SK-N-SH (cell line): ENCODE data around the gene DGCR8. TPM values are rescaled to one million over a fixed set of nuclear protein-coding genes. Genes with fewer than 3 reads are reported as not detected.

Experiments used
- CTCF ChIA-PET: fragments of 300-600, 350-600 bp; formaldehyde crosslinking; extraction: SDS; loops from one replicate; lab custom pipeline; 2021; lab: Yijun Ruan, JAX
- POLR2A ChIA-PET: fragments of 350-600 bp; sonication (Branson Sonifier 250); formaldehyde crosslinking; extraction: SDS; loops from one replicate; lab custom pipeline; 2020; ENCODE audit warnings: antibody characterized with exemption, inconsistent platforms; lab: Yijun Ruan, JAX
- DNase-seq: peaks from one replicate; pipeline ENCODE4 v3.0.0; 2012
- H2AFZ ChIP-seq: fragments of 200-600 bp; sonication (generic); 2 replicates; pipeline ENCODE4 v1.8.1; 2016; ENCODE audit warnings: antibody characterized with exemption, mild to moderate bottlenecking, low read depth
- H3F3A ChIP-seq: fragments of 200-600 bp; sonication (generic); replicated peaks from 2 replicates; pipeline ENCODE3; 2016; ENCODE audit warnings: antibody characterized with exemption, mild to moderate bottlenecking; ENCODE audit not compliant: insufficient read depth
- H3K27ac ChIP-seq, 2 experiments: fragments of 200-500 bp in 1 of 2; fragments of 200-600 bp in 1 of 2; sonication (Bioruptor generic) in 1 of 2; sonication (generic), shearing (Covaris generic) in 1 of 2; 2 replicates each; pipeline versions ENCODE4 v1.5.1 to v1.6.1; 2014 to 2016; ENCODE audit warnings: low read depth in 2 of 2, inconsistent platforms in 1 of 2, low read length in 1 of 2, mild to moderate bottlenecking in 1 of 2, mixed read lengths in 1 of 2
- H3K27me3 ChIP-seq: fragments of 200-600 bp; sonication (generic), shearing (Covaris generic); 2 replicates; pipeline ENCODE4 v1.6.1; 2016; ENCODE audit warnings: mixed run types; ENCODE audit not compliant: insufficient read depth
- H3K36me3 ChIP-seq, 2 experiments: fragments of 200-500 bp in 1 of 2; fragments of 200-600 bp in 1 of 2; sonication (Bioruptor generic) in 1 of 2; sonication (generic) in 1 of 2; replicated peaks in 1 of 2; 2 replicates each; pipeline versions ENCODE3 to v1.5.1; 2014 to 2016; ENCODE audit warnings: low read length in 1 of 2, mild to moderate bottlenecking in 1 of 2; ENCODE audit not compliant: insufficient read depth in 2 of 2, control insufficient read depth in 1 of 2
- H3K4me1 ChIP-seq, 2 experiments: fragments of 200-500 bp in 1 of 2; fragments of 200-600 bp in 1 of 2; sonication (Bioruptor generic) in 1 of 2; sonication (generic), shearing (Covaris generic) in 1 of 2; 2 replicates each; pipeline versions ENCODE4 v1.5.1 to v1.6.1; 2014 to 2016; ENCODE audit warnings: low read depth in 1 of 2, low read length in 1 of 2, mixed run types in 1 of 2; ENCODE audit not compliant: insufficient read depth in 2 of 2, control insufficient read depth in 1 of 2
- H3K4me2 ChIP-seq: fragments of 200-600 bp; sonication (generic), shearing (Covaris generic); 2 replicates; pipeline ENCODE4 v1.6.1; 2017; ENCODE audit warnings: mixed run types
- H3K4me3 ChIP-seq, 2 experiments: fragments of 200-500 bp in 1 of 2; fragments of 200-600 bp in 1 of 2; sonication (Bioruptor generic) in 1 of 2; sonication (generic), shearing (Covaris generic) in 1 of 2; 2 replicates each; pipeline versions ENCODE4 v1.5.1 to v1.8.1; 2014 to 2016; ENCODE audit warnings: low read depth in 2 of 2, inconsistent platforms in 1 of 2, low read length in 1 of 2, mild to moderate bottlenecking in 1 of 2, mixed read lengths in 1 of 2, moderate library complexity in 1 of 2
- H3K79me2 ChIP-seq: fragments of 200-600 bp; sonication (generic); 2 replicates; pipeline ENCODE4 v1.8.1; 2017; ENCODE audit warnings: mild to moderate bottlenecking; ENCODE audit not compliant: insufficient read depth
- H3K9ac ChIP-seq: fragments of 200-600 bp; sonication (generic); 2 replicates; pipeline ENCODE4 v1.6.1; 2017; ENCODE audit warnings: mixed run types
- H3K9me2 ChIP-seq: fragments of 200-600 bp; sonication (generic); 2 replicates; pipeline ENCODE4 v1.6.1; 2017; ENCODE audit warnings: mixed run types
- H3K9me3 ChIP-seq: fragments of 200-600 bp; sonication (generic); 2 replicates; pipeline ENCODE4 v1.6.1; 2017; ENCODE audit warnings: mixed run types, mild to moderate bottlenecking, moderate library complexity
- H4K20me1 ChIP-seq: fragments of 200-600 bp; sonication (generic); 2 replicates; pipeline ENCODE4 v1.6.1; 2017; ENCODE audit warnings: mild to moderate bottlenecking, mixed run types; ENCODE audit not compliant: insufficient read depth
- CHD2 ChIP-seq: fragments of 150-350 bp; IDR thresholded peaks from 2 replicates; pipeline ENCODE4 v1.6.1; 2018; ENCODE audit warnings: low read length; ENCODE audit not compliant: partially characterized antibody
- ELF1 ChIP-seq: IDR thresholded peaks from 2 replicates; pipeline ENCODE4 v1.4.0; 2012
- EP300 ChIP-seq, 2 experiments: IDR thresholded peaks; 2 replicates each; pipeline versions ENCODE4 v1.4.0 to v1.6.1; 2012; ENCODE audit warnings: borderline replicate concordance in 1 of 2, low read depth in 1 of 2, low read length in 1 of 2
- FOXM1 ChIP-seq: IDR thresholded peaks from 2 replicates; pipeline ENCODE4 v1.4.0; 2012; ENCODE audit warnings: low read depth, mild to moderate bottlenecking
- GATA2 ChIP-seq: sonication (generic); formaldehyde crosslinking; IDR thresholded peaks from 2 replicates; pipeline ENCODE4 v1.5.0; 2020; ENCODE audit warnings: mild to moderate bottlenecking, missing genetic modification reagents
- JUND ChIP-seq: IDR thresholded peaks from 2 replicates; pipeline ENCODE4 v1.4.0; 2012
- MEF2A ChIP-seq: IDR thresholded peaks from 2 replicates; pipeline ENCODE4 v1.4.0; 2012; ENCODE audit warnings: low read depth, borderline replicate concordance
- MXI1 ChIP-seq: IDR thresholded peaks from 2 replicates; pipeline ENCODE4 v1.6.1; 2012; ENCODE audit warnings: mild to moderate bottlenecking, low read depth, low read length, improper control_type of control experiment
- NFIC ChIP-seq: IDR thresholded peaks from 2 replicates; pipeline ENCODE4 v1.4.0; 2012; ENCODE audit warnings: borderline replicate concordance
- NRF1 ChIP-seq: IDR thresholded peaks from 2 replicates; pipeline ENCODE4 v1.6.1; 2012; ENCODE audit warnings: low read depth, mild to moderate bottlenecking, low read length
- RAD21 ChIP-seq: IDR thresholded peaks from 2 replicates; pipeline ENCODE4 v1.6.1; 2012; ENCODE audit warnings: mild to moderate bottlenecking, low read length
- RFX5 ChIP-seq: IDR thresholded peaks from 2 replicates; pipeline ENCODE4 v1.6.1; 2012; ENCODE audit warnings: mild to moderate bottlenecking, improper control_type of control experiment, low read length
- SMC3 ChIP-seq: IDR thresholded peaks from 2 replicates; pipeline ENCODE4 v1.6.1; 2012; ENCODE audit warnings: low read depth, low read length, improper control_type of control experiment
- TCF12 ChIP-seq: IDR thresholded peaks from 2 replicates; pipeline ENCODE4 v1.4.0; 2012
- YY1 ChIP-seq: IDR thresholded peaks from 2 replicates; pipeline ENCODE4 v1.4.0; 2012; ENCODE audit warnings: low read depth, mild to moderate bottlenecking
- WGBS: methylation state at CpG from one replicate; pipeline ENCODE4 v1.1.6; 2017; ENCODE audit warnings: low lambda C conversion rate; 5-methylcytosine and 5-hydroxymethylcytosine counted together
- polyA plus RNA-seq, 3 experiments: library from polyadenylated mRNA; depleted of rRNA; stranded (reverse); fragments of >200 nt; gene quantifications; 2 replicates each; pipeline ENCODE4 v1.2.3, GENCODE V29; 2012
- TF ChIP-seq, protein P1 (sequence below): IDR thresholded peaks from 2 replicates; pipeline ENCODE4 v1.4.0; 2012; ENCODE audit warnings: low read depth
- TF ChIP-seq, protein P2 (sequence below): IDR thresholded peaks from 2 replicates; pipeline ENCODE4; 2012
- TF ChIP-seq, protein P3 (sequence below): fragments of 200-600 bp; sonication (generic); IDR thresholded peaks from 2 replicates; pipeline ENCODE4 v1.6.1; 2017; ENCODE audit warnings: antibody characterized with exemption, mild to moderate bottlenecking, moderate library complexity
- TF ChIP-seq, protein P4 (sequence below): IDR thresholded peaks from 2 replicates; pipeline ENCODE4 v1.4.0; 2012; ENCODE audit warnings: low read depth, borderline replicate concordance
- TF ChIP-seq, protein P5 (sequence below): IDR thresholded peaks from 2 replicates; pipeline ENCODE4 v1.4.0; 2012; ENCODE audit warnings: low read depth, borderline replicate concordance
- TF ChIP-seq, protein P6 (sequence below): IDR thresholded peaks from 2 replicates; pipeline ENCODE4 v1.6.1; 2012; ENCODE audit warnings: mild to moderate bottlenecking, low read depth, low read length, moderate library complexity

DGCR8 gene
- polyA plus RNA-seq, 1 of the 3 experiments (the other 2 are of a cell fraction): 26.5 TPM

DNA sequence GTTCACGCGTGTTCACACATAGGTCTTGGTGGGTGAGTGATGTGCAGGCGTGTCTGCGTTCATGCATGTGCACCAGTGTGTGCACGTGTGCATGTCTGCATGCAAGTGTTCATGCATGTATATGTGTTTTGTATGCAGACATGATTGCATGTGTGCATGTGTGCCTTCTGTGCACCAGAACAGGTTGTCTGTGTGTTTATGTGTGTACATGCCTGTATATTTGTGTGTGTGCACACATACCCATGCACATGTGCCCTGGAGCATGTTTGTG lies 56.5 kb downstream of the DGCR8 start:
- H3K36me3 ChIP-seq: peaks cover 0 to 8% of the 10 kb centered on the region in 2 experiments
- H3K4me2 ChIP-seq: no peak overlapping the region
- H3K4me3 ChIP-seq: no peak overlapping the region
- no peaks in the 10 kb centered on the region for H3F3A ChIP-seq
- H3K27ac ChIP-seq: peak overlapping the region in 1 of 2 experiments; percentile 2; a peak in 1 of 4 replicates
- TF ChIP-seq ELF1 (no peak), FOXM1 (no peak), MEF2A (no peak), NFIC (no peak)
- TF ChIP-seq, all 33 proteins: peak for 0
- Histone ChIP-seq H2AFZ (no peak overlapping the region), H3K4me1 (peaks cover 0 to 59% of the 10 kb centered on the region in 2 experiments; a peak in 1 of 4 replicates), H3K9ac (no peak overlapping the region), H3K79me2 (peaks cover 71% of the 10 kb centered on the region), H3K9me3 (no peaks in the 10 kb centered on the region), H3K27me3 (no peaks in the 10 kb centered on the region), H4K20me1 (peaks cover 71% of the 10 kb centered on the region), H3K9me2 (no peaks in the 10 kb centered on the region)
- WGBS: 97% methylated on average over 5 of the region's 5 CpGs
- DNase-seq: no peak
- CTCF ChIA-PET: interaction anchor here (0.6 kb wide), 1 partner anchor 21 kb away, joined by 3 read pairs; no protein-coding TSS in a partner anchor
- POLR2A ChIA-PET: no interaction called here

DNA sequence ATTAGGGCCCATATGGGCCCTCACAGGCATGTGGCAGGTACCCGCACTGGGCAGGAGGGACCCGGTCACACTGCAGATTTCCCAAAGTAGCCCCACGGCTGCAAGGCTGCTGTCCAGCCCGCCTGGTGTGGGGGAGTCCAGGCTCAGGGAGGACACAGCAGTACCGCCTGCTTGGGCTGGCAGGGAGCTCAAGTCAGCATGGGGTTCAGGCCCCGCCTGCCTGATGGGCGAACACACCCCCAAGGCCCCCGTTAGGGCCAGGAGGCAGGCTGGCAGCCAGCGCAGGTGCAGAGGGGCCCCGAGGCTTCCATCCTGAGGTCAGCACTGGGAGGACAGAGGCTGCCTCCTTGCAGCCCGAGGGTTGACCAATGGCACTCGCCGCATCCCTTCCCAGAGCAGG lies 57.1 kb downstream of the DGCR8 start:
- Histone ChIP-seq H3K4me1 (peaks cover 0 to 59% of the 10 kb centered on the region in 2 experiments; a peak in 1 of 4 replicates), H3F3A (no peaks in the 10 kb centered on the region), H3K4me2 (no peak overlapping the region), H3K27ac (no peak overlapping the region; a peak in 1 of 4 replicates), H3K9me3 (no peaks in the 10 kb centered on the region), H3K9me2 (no peaks in the 10 kb centered on the region), H3K36me3 (peaks cover 0 to 8% of the 10 kb centered on the region in 2 experiments), H3K4me3 (no peak overlapping the region), H3K9ac (no peak overlapping the region), H3K79me2 (peaks cover 69% of the 10 kb centered on the region), H2AFZ (no peak overlapping the region), H4K20me1 (peaks cover 71% of the 10 kb centered on the region), H3K27me3 (no peaks in the 10 kb centered on the region)
- TF ChIP-seq JUND: no peak
- TF ChIP-seq, protein P1, sequence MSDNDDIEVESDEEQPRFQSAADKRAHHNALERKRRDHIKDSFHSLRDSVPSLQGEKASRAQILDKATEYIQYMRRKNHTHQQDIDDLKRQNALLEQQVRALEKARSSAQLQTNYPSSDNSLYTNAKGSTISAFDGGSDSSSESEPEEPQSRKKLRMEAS: no peak
- TF ChIP-seq, protein P2, sequence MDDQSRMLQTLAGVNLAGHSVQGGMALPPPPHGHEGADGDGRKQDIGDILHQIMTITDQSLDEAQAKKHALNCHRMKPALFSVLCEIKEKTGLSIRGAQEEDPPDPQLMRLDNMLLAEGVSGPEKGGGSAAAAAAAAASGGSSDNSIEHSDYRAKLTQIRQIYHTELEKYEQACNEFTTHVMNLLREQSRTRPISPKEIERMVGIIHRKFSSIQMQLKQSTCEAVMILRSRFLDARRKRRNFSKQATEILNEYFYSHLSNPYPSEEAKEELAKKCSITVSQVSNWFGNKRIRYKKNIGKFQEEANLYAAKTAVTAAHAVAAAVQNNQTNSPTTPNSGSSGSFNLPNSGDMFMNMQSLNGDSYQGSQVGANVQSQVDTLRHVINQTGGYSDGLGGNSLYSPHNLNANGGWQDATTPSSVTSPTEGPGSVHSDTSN: no peak
- TF ChIP-seq, protein P3, sequence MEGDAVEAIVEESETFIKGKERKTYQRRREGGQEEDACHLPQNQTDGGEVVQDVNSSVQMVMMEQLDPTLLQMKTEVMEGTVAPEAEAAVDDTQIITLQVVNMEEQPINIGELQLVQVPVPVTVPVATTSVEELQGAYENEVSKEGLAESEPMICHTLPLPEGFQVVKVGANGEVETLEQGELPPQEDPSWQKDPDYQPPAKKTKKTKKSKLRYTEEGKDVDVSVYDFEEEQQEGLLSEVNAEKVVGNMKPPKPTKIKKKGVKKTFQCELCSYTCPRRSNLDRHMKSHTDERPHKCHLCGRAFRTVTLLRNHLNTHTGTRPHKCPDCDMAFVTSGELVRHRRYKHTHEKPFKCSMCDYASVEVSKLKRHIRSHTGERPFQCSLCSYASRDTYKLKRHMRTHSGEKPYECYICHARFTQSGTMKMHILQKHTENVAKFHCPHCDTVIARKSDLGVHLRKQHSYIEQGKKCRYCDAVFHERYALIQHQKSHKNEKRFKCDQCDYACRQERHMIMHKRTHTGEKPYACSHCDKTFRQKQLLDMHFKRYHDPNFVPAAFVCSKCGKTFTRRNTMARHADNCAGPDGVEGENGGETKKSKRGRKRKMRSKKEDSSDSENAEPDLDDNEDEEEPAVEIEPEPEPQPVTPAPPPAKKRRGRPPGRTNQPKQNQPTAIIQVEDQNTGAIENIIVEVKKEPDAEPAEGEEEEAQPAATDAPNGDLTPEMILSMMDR: no peak
- TF ChIP-seq CHD2: no peak
- TF ChIP-seq SMC3: no peak
- TF ChIP-seq, protein P4, sequence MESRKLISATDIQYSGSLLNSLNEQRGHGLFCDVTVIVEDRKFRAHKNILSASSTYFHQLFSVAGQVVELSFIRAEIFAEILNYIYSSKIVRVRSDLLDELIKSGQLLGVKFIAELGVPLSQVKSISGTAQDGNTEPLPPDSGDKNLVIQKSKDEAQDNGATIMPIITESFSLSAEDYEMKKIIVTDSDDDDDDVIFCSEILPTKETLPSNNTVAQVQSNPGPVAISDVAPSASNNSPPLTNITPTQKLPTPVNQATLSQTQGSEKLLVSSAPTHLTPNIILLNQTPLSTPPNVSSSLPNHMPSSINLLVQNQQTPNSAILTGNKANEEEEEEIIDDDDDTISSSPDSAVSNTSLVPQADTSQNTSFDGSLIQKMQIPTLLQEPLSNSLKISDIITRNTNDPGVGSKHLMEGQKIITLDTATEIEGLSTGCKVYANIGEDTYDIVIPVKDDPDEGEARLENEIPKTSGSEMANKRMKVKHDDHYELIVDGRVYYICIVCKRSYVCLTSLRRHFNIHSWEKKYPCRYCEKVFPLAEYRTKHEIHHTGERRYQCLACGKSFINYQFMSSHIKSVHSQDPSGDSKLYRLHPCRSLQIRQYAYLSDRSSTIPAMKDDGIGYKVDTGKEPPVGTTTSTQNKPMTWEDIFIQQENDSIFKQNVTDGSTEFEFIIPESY: no peak
- TF ChIP-seq FOXM1: no peak
- TF ChIP-seq, protein P5, sequence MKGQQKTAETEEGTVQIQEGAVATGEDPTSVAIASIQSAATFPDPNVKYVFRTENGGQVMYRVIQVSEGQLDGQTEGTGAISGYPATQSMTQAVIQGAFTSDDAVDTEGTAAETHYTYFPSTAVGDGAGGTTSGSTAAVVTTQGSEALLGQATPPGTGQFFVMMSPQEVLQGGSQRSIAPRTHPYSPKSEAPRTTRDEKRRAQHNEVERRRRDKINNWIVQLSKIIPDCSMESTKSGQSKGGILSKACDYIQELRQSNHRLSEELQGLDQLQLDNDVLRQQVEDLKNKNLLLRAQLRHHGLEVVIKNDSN: no peak
- TF ChIP-seq TCF12: no peak
- TF ChIP-seq YY1: no peak
- TF ChIP-seq RAD21: no peak
- TF ChIP-seq NRF1: no peak
- TF ChIP-seq ELF1: no peak
- TF ChIP-seq, protein P6, sequence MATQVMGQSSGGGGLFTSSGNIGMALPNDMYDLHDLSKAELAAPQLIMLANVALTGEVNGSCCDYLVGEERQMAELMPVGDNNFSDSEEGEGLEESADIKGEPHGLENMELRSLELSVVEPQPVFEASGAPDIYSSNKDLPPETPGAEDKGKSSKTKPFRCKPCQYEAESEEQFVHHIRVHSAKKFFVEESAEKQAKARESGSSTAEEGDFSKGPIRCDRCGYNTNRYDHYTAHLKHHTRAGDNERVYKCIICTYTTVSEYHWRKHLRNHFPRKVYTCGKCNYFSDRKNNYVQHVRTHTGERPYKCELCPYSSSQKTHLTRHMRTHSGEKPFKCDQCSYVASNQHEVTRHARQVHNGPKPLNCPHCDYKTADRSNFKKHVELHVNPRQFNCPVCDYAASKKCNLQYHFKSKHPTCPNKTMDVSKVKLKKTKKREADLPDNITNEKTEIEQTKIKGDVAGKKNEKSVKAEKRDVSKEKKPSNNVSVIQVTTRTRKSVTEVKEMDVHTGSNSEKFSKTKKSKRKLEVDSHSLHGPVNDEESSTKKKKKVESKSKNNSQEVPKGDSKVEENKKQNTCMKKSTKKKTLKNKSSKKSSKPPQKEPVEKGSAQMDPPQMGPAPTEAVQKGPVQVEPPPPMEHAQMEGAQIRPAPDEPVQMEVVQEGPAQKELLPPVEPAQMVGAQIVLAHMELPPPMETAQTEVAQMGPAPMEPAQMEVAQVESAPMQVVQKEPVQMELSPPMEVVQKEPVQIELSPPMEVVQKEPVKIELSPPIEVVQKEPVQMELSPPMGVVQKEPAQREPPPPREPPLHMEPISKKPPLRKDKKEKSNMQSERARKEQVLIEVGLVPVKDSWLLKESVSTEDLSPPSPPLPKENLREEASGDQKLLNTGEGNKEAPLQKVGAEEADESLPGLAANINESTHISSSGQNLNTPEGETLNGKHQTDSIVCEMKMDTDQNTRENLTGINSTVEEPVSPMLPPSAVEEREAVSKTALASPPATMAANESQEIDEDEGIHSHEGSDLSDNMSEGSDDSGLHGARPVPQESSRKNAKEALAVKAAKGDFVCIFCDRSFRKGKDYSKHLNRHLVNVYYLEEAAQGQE: no peak
- TF ChIP-seq MXI1: no peak
- no peak for TF ChIP-seq RFX5
- TF ChIP-seq GATA2 (CRISPR knock-in tag): no peak
- no peak for TF ChIP-seq EP300 (IDR thresholded peaks at IDR 0.05; ENCODE audit: borderline replicate concordance in 1 of 2, low read depth in 1 of 2, low read length in 1 of 2)
- POLR2A ChIA-PET: no interaction called here
- DNase-seq: no peak
- CTCF ChIA-PET: interaction anchor here (0.6 to 1.1 kb wide), 2 partner anchors 20 to 27 kb away, joined by 3 to 4 read pairs; no protein-coding TSS in a partner anchor
- WGBS: 100% methylated on average over 1 of the region's 13 CpGs
